GM12878 (cell line): Measurements from ENCODE around the gene NEAT1.

Experiments used
- ASH2L ChIP-seq: fragments of 300-600, 200-600 bp; sonication (generic); IDR thresholded peaks from 2 replicates; pipeline ENCODE4 v1.6.1; 2017; ENCODE audit warnings: low read depth, mild to moderate bottlenecking, borderline replicate concordance
- CREM ChIP-seq: IDR thresholded peaks from 2 replicates; pipeline ENCODE4 v1.6.1; 2014; ENCODE audit warnings: antibody characterized with exemption, low read depth
- EZH2 ChIP-seq: IDR thresholded peaks from 2 replicates; pipeline ENCODE4 v1.6.1; 2012; ENCODE audit warnings: low read depth, mild to moderate bottlenecking, control low read depth, inconsistent platforms, low read length, borderline replicate concordance; ENCODE audit not compliant: control insufficient read depth
- NFIC ChIP-seq: IDR thresholded peaks from 2 replicates; pipeline ENCODE4 v1.6.1; 2012; ENCODE audit warnings: low read depth, mild to moderate bottlenecking, inconsistent platforms, low read length, moderate library complexity
- POLR2A ChIP-seq: IDR thresholded peaks from 2 replicates; pipeline ENCODE4 v1.6.1; 2011; ENCODE audit warnings: low read depth, mild to moderate bottlenecking, low read length
- SMC3 ChIP-seq: IDR thresholded peaks from 2 replicates; pipeline ENCODE4 v1.6.1; 2011; ENCODE audit warnings: low read length, improper control_type of control experiment, borderline replicate concordance
- YBX1 ChIP-seq: fragments of 450-650 bp; IDR thresholded peaks from 2 replicates; pipeline ENCODE4 v1.6.1; 2016; ENCODE audit warnings: antibody characterized with exemption
- TF ChIP-seq, protein P1 (sequence below), 3 experiments: IDR thresholded peaks in 2 of 3; conservative IDR thresholded peaks in 1 of 3; 2 replicates each; pipeline ENCODE4 v1.5.1; 2011; ENCODE audit warnings: low read depth in 3 of 3, low read length in 3 of 3, mild to moderate bottlenecking in 3 of 3, control low read depth in 2 of 3, moderate library complexity in 2 of 3, inconsistent platforms in 1 of 3, mixed read lengths in 1 of 3; ENCODE audit not compliant: control insufficient read depth in 2 of 3, insufficient read depth in 1 of 3; ENCODE audit errors: extremely low read depth in 1 of 3
- TF ChIP-seq, protein P2 (sequence below): fragments of 450-650 bp; IDR thresholded peaks from 2 replicates; pipeline ENCODE4 v1.6.1; 2017; ENCODE audit warnings: mild to moderate bottlenecking, low read depth, inconsistent platforms; ENCODE audit not compliant: poor library complexity, severe bottlenecking

DNA sequence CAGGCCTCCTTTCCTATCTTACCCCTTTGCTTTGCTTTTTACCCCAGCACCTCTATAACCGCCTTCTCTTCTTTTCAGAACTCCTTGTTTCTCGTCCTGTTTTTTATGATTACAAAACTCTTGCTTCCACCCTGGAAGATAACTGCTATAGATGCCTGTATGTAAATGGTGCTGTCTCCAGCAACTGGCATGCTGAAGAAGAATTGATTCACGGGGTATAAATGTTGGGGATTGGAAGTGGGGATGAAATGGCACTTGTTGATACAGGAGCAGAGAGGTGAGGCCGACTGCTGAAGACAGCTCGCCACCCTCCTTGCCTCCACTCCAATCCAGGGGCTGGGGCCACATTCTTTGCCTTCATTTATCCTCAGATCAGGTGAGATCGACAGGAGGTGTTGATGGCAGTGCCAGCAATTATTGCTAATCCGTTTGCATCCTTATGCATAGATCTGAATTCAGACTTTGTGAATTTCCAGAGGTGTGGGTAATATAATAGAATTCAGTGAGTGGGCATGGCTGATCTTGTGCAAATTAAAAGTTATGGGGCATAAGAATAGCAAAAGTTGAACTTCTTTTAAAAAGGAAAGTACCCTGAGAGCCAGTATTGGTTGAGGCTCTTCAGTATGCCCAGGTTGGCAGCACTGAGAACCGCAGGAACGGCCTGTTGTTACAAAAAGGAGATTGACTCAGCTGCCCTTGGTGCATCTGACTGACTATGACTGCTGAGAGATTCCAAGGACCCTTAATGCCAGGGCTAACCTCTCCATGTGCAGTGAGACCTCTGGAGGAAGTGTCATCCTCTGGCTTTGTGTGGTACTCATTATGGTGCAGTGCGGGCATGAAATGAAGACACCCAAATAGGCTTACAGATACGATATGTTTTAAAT, 5.3 kb downstream of the NEAT1 start:
- TF ChIP-seq YBX1: no peak
- peak; percentile 71 for TF ChIP-seq POLR2A
- TF ChIP-seq, protein P1, sequence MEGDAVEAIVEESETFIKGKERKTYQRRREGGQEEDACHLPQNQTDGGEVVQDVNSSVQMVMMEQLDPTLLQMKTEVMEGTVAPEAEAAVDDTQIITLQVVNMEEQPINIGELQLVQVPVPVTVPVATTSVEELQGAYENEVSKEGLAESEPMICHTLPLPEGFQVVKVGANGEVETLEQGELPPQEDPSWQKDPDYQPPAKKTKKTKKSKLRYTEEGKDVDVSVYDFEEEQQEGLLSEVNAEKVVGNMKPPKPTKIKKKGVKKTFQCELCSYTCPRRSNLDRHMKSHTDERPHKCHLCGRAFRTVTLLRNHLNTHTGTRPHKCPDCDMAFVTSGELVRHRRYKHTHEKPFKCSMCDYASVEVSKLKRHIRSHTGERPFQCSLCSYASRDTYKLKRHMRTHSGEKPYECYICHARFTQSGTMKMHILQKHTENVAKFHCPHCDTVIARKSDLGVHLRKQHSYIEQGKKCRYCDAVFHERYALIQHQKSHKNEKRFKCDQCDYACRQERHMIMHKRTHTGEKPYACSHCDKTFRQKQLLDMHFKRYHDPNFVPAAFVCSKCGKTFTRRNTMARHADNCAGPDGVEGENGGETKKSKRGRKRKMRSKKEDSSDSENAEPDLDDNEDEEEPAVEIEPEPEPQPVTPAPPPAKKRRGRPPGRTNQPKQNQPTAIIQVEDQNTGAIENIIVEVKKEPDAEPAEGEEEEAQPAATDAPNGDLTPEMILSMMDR (IDR thresholded peaks at IDR 0.05 in 2 of 3, conservative IDR thresholded peaks at IDR 0.05 in 1 of 3; ENCODE audit: control insufficient read depth in 2 of 3, extremely low read depth in 1 of 3, insufficient read depth in 1 of 3, low read depth in 3 of 3, low read length in 3 of 3): 0 out of 6 replicates have a peak, but pooled peaks of 1 of the 3 experiments have one; percentile 3
- TF ChIP-seq CREM: no peak
- no peak for TF ChIP-seq ASH2L
- no peak for TF ChIP-seq EZH2
- 0 out of 2 replicates have a peak, but pooled peaks have one; percentile 1 for TF ChIP-seq SMC3
- TF ChIP-seq NFIC: no peak
- TF ChIP-seq, protein P2, sequence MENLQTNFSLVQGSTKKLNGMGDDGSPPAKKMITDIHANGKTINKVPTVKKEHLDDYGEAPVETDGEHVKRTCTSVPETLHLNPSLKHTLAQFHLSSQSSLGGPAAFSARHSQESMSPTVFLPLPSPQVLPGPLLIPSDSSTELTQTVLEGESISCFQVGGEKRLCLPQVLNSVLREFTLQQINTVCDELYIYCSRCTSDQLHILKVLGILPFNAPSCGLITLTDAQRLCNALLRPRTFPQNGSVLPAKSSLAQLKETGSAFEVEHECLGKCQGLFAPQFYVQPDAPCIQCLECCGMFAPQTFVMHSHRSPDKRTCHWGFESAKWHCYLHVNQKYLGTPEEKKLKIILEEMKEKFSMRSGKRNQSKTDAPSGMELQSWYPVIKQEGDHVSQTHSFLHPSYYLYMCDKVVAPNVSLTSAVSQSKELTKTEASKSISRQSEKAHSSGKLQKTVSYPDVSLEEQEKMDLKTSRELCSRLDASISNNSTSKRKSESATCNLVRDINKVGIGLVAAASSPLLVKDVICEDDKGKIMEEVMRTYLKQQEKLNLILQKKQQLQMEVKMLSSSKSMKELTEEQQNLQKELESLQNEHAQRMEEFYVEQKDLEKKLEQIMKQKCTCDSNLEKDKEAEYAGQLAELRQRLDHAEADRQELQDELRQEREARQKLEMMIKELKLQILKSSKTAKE: no peak
